D721Med (cell line): ENCODE data around the gene ATR.
A peak's percentile ranks its signal among the peaks of the same experiment; 100 is the strongest.
"Not testable (repeated sequence)": the region's sequence is repeated elsewhere in the genome, so short reads cannot be mapped to it uniquely, and the experiment has no call there.

Experiments used
- DNase-seq: peaks from one replicate; pipeline ENCODE4 v3.0.0; 2011; ENCODE audit warnings: low spot score; ENCODE audit not compliant: insufficient read length
- FAIRE-seq: peaks from 2 replicates; lab custom pipeline; 2011; peaks lifted over from hg19 to GRCh38; lab: Jason Lieb, UNC
- CTCF ChIP-seq: IDR thresholded peaks from 2 replicates; pipeline ENCODE4 v1.5.1; 2012; ENCODE audit warnings: mild to moderate bottlenecking, control low read depth; ENCODE audit not compliant: insufficient read depth; ENCODE audit errors: missing control alignments

Gene ATR

GRCh38 chr3:142553741-142554140 lies 24.8 kb downstream of the ATR start:
- DNase-seq, result no peak
- no peak for FAIRE-seq
- no peak for TF ChIP-seq CTCF

- not testable (repeated sequence) for FAIRE-seq, DNase-seq
Measured at GRCh38 chr3:142552579-142552978, 26.0 kb downstream of the ATR start.

GRCh38 chr3:142549986-142550385 lies 28.5 kb downstream of the ATR start:
- DNase-seq (no peak), FAIRE-seq (no peak)
- no peak for TF ChIP-seq CTCF

- DNase-seq (no peak), FAIRE-seq (no peak)
- TF ChIP-seq CTCF, result no peak
Measured at GRCh38 chr3:142543307-142543706, 35.2 kb downstream of the ATR start.

GRCh38 chr3:142542054-142542453 lies 36.5 kb downstream of the ATR start:
- no peak for FAIRE-seq
- DNase-seq, result no peak
- no peak for TF ChIP-seq CTCF

GRCh38 chr3:142536519-142536918 lies 42.0 kb downstream of the ATR start:
- no peak for DNase-seq
- TF ChIP-seq CTCF, result no peak
- FAIRE-seq, result no peak

GRCh38 chr3:142534543-142534942 lies 44.0 kb downstream of the ATR start:
- FAIRE-seq (peak; percentile 35), DNase-seq (no peak)
- TF ChIP-seq CTCF, result no peak

GRCh38 chr3:142530296-142530695 lies 48.2 kb downstream of the ATR start:
- no peak for FAIRE-seq
- no peak for DNase-seq
- TF ChIP-seq CTCF, result no peak
